H9 (cell line): ENCODE measurements around the gene MPP2. TPM values are rescaled to one million over a fixed set of nuclear protein-coding genes. Genes with fewer than 3 reads are reported as not detected.

Experiments used
- DNase-seq: peaks from one replicate; pipeline ENCODE4 v3.0.0-alpha.2; 2017
- H2AFZ ChIP-seq: one replicate; pipeline ENCODE4 v1.6.1; 2013; ENCODE audit warnings: mild to moderate bottlenecking, low read length, control low read depth, moderate library complexity
- H2AK5ac ChIP-seq: 2 replicates; pipeline ENCODE4 v1.6.1; 2013; ENCODE audit warnings: low read length, control low read depth, mixed read lengths; ENCODE audit not compliant: insufficient read length
- H2BK120ac ChIP-seq: one replicate; pipeline ENCODE4 v1.6.1; 2013; ENCODE audit warnings: low read depth, mild to moderate bottlenecking, low read length, control low read depth, inconsistent platforms; ENCODE audit not compliant: poor library complexity, severe bottlenecking
- H2BK12ac ChIP-seq: 2 replicates; pipeline ENCODE4 v1.6.1; 2013; ENCODE audit warnings: low read length, control low read depth, mixed read lengths, low read depth; ENCODE audit not compliant: insufficient read length
- H2BK15ac ChIP-seq: 2 replicates; pipeline ENCODE4 v1.6.1; 2013; ENCODE audit warnings: low read depth, low read length, control low read depth
- H2BK20ac ChIP-seq: one replicate; pipeline ENCODE4 v1.6.1; 2013; ENCODE audit warnings: low read depth, mild to moderate bottlenecking, low read length, control low read depth, inconsistent platforms; ENCODE audit not compliant: poor library complexity, severe bottlenecking
- H2BK5ac ChIP-seq: 2 replicates; pipeline ENCODE4 v1.6.1; 2013; ENCODE audit warnings: low read length, control low read depth, mixed read lengths; ENCODE audit not compliant: insufficient read length
- H3K14ac ChIP-seq: 2 replicates; pipeline ENCODE4 v1.6.1; 2013; ENCODE audit warnings: low read length, control low read depth; ENCODE audit not compliant: insufficient read depth
- H3K18ac ChIP-seq: 2 replicates; pipeline ENCODE4 v1.6.1; 2013; ENCODE audit warnings: low read depth, mild to moderate bottlenecking, mixed read lengths, low read length, control low read depth; ENCODE audit not compliant: insufficient read length
- H3K23ac ChIP-seq: 2 replicates; pipeline ENCODE4 v1.6.1; 2013; ENCODE audit warnings: low read length, control low read depth, mixed read lengths, low read depth; ENCODE audit not compliant: insufficient read length
- H3K23me2 ChIP-seq: 2 replicates; pipeline ENCODE4 v1.6.1; 2013; ENCODE audit warnings: low read depth, mild to moderate bottlenecking, mixed read lengths, low read length, control low read depth; ENCODE audit not compliant: insufficient read length, poor library complexity, severe bottlenecking
- H3K27ac ChIP-seq: 2 replicates; pipeline ENCODE4 v1.5.1; 2013; ENCODE audit warnings: low read length, control low read depth, mixed read lengths, low read depth; ENCODE audit not compliant: insufficient read length
- H3K27me3 ChIP-seq: 2 replicates; pipeline ENCODE4 v1.6.1; 2013; ENCODE audit warnings: low read length, control low read depth, inconsistent platforms; ENCODE audit not compliant: insufficient read depth
- H3K4ac ChIP-seq: 2 replicates; pipeline ENCODE4 v1.6.1; 2013; ENCODE audit warnings: low read depth, mild to moderate bottlenecking, control low read depth, inconsistent platforms, low read length, moderate library complexity
- H3K4me1 ChIP-seq: 2 replicates; pipeline ENCODE4 v1.6.1; 2013; ENCODE audit warnings: low read length, control low read depth, inconsistent platforms; ENCODE audit not compliant: insufficient read depth
- H3K4me2 ChIP-seq: 2 replicates; pipeline ENCODE4 v1.6.1; 2013; ENCODE audit warnings: low read length, control low read depth, mixed read lengths; ENCODE audit not compliant: insufficient read length, insufficient read depth
- H3K56ac ChIP-seq: 2 replicates; pipeline ENCODE4 v1.6.1; 2013; ENCODE audit warnings: low read depth, mild to moderate bottlenecking, mixed read lengths, low read length, control low read depth; ENCODE audit not compliant: insufficient read length
- H3K79me1 ChIP-seq: 2 replicates; pipeline ENCODE4 v1.6.1; 2013; ENCODE audit warnings: low read depth, mild to moderate bottlenecking, moderate library complexity, low read length, control low read depth, inconsistent platforms; ENCODE audit not compliant: insufficient read depth, poor library complexity, severe bottlenecking
- H3K79me2 ChIP-seq: 2 replicates; pipeline ENCODE4 v1.6.1; 2013; ENCODE audit warnings: low read length, control low read depth, inconsistent platforms; ENCODE audit not compliant: insufficient read depth
- H3K9ac ChIP-seq: 2 replicates; pipeline ENCODE4 v1.6.1; 2013; ENCODE audit warnings: low read length, control low read depth, mixed read lengths; ENCODE audit not compliant: insufficient read length; ENCODE audit errors: extremely low read depth
- H3K9me3 ChIP-seq: one replicate; pipeline ENCODE4 v1.6.1; 2013; ENCODE audit warnings: low read depth, low read length, inconsistent platforms; ENCODE audit not compliant: control insufficient read depth
- H3T11ph ChIP-seq: one replicate; pipeline ENCODE4 v1.6.1; 2013; ENCODE audit warnings: mild to moderate bottlenecking, low read length, control low read depth, inconsistent platforms
- H4K20me1 ChIP-seq: one replicate; pipeline ENCODE4 v1.6.1; 2013; ENCODE audit not compliant: control insufficient read depth, insufficient read length, insufficient read depth
- H4K5ac ChIP-seq: 2 replicates; pipeline ENCODE4 v1.6.1; 2013; ENCODE audit warnings: low read depth, mild to moderate bottlenecking, mixed read lengths, low read length, control low read depth; ENCODE audit not compliant: insufficient read length
- H4K8ac ChIP-seq: replicated peaks from 2 replicates; pipeline ENCODE4 v1.6.1; 2013; ENCODE audit warnings: low read length, control low read depth, mixed read lengths, low read depth; ENCODE audit not compliant: insufficient read length
- H4K91ac ChIP-seq: 2 replicates; pipeline ENCODE4 v1.6.1; 2013; ENCODE audit warnings: low read depth, mild to moderate bottlenecking, moderate library complexity, mixed read lengths, low read length, control low read depth; ENCODE audit not compliant: insufficient read length
- H3K27ac Mint-ChIP-seq, 3 experiments: 2 replicates in 2 of 3; 3 replicates in 1 of 3; pipeline ENCODE4 v1.8.0; 2020 to 2021; ENCODE audit warnings: mixed read lengths in 3 of 3, mild to moderate bottlenecking in 1 of 3, moderate library complexity in 1 of 3
- H3K27me3 Mint-ChIP-seq: 2 replicates; pipeline ENCODE4 v1.8.0; 2021; ENCODE audit warnings: low read depth, mild to moderate bottlenecking, moderate library complexity, mixed read lengths
- H3K36me3 Mint-ChIP-seq, 3 experiments: 2 replicates in 2 of 3; 3 replicates in 1 of 3; pipeline ENCODE4 v1.8.0; 2020 to 2021; ENCODE audit warnings: low read depth in 3 of 3, mixed read lengths in 3 of 3; ENCODE audit not compliant: insufficient read depth in 1 of 3
- H3K4me1 Mint-ChIP-seq, 2 experiments: 2 replicates each; pipeline ENCODE4 v1.8.0; 2020; ENCODE audit warnings: mixed read lengths in 2 of 2
- H3K4me3 Mint-ChIP-seq, 2 experiments: 2 replicates in 1 of 2; 3 replicates in 1 of 2; pipeline ENCODE4 v1.8.0; 2020 to 2021; ENCODE audit warnings: mild to moderate bottlenecking in 2 of 2, mixed read lengths in 2 of 2, moderate library complexity in 1 of 2
- H3K9me3 Mint-ChIP-seq, 2 experiments: 2 replicates in 1 of 2; 3 replicates in 1 of 2; pipeline ENCODE4 v1.8.0; 2020; ENCODE audit warnings: mild to moderate bottlenecking in 2 of 2, mixed read lengths in 2 of 2, moderate library complexity in 1 of 2
- CTCF ChIP-seq: fragments of 200-600 bp; sonication (generic); conservative IDR thresholded peaks from 3 replicates; pipeline ENCODE4 v1.8.0; 2021; ENCODE audit warnings: antibody characterized with exemption, mild to moderate bottlenecking
- WGBS: extraction: QIAGEN DNeasy Blood & Tissue Kit; methylation state at CpG from one replicate; pipeline ENCODE4 v1.1.7; 2013; ENCODE audit warnings: missing lambda C conversion rate, low lambda C conversion rate, mixed read lengths; ENCODE audit not compliant: insufficient read length; ENCODE audit errors: extremely low coverage; 5-methylcytosine and 5-hydroxymethylcytosine counted together
- total RNA-seq: library from RNA; stranded (reverse); gene quantifications from 2 replicates; pipeline ENCODE4 v1.2.1, GENCODE V29; 2021

Gene MPP2
- total RNA-seq, 1 experiment from 2014 or later: 16.3 TPM

- H2AFZ ChIP-seq: no peak overlapping the region
Observed at GRCh38 chr17:43935204-43935925, 28.0 kb upstream of the MPP2 start.

More at GRCh38 chr17:43935204-43935925, 28.0 kb upstream of the MPP2 start:
- Histone ChIP-seq H2BK15ac (no peak overlapping the region), H3K79me1 (no peaks in the 10 kb centered on the region), H3K9ac (no peak overlapping the region), H3K23ac (no peak overlapping the region), H3K18ac (no peak overlapping the region), H3K79me2 (no peaks in the 10 kb centered on the region), H3K23me2 (no peaks in the 10 kb centered on the region), H2BK12ac (no peak overlapping the region), H3T11ph (no peak overlapping the region), H2AK5ac (no peak overlapping the region), H3K4me1 (no peaks in the 10 kb centered on the region), H3K9me3 (no peaks in the 10 kb centered on the region), H3K27ac (no peak overlapping the region), H4K8ac (no peak overlapping the region), H4K20me1 (no peaks in the 10 kb centered on the region), H3K14ac (no peak overlapping the region), H4K91ac (no peak overlapping the region), H2BK5ac (no peak overlapping the region), H2BK120ac (no peak overlapping the region), H3K56ac (no peak overlapping the region), H4K5ac (no peak overlapping the region), H3K4me2 (no peak overlapping the region), H2BK20ac (no peak overlapping the region), H3K27me3 (peaks cover 4% of the 10 kb centered on the region), H3K4ac (no peak overlapping the region)
- WGBS: no CpG with 5 or more reads among the region's 5 CpGs
- TF ChIP-seq CTCF: no peak
- Mint-ChIP-seq H3K4me3 (no peak overlapping the region; a peak in 1 of 5 replicates), H3K36me3 (no peaks in the 10 kb centered on the region), H3K27ac (no peak overlapping the region), H3K4me1 (peaks cover 0 to 9% of the 10 kb centered on the region in 2 experiments; a peak in 3 of 4 replicates), H3K27me3 (peaks cover 56% of the 10 kb centered on the region), H3K9me3 (no peaks in the 10 kb centered on the region)
- no peak for DNase-seq
